Neuronal stem cell (in vitro differentiated cells): ENCODE results near the gene SH3PXD2A. TPM values are rescaled to one million over a fixed set of nuclear protein-coding genes. Genes with fewer than 3 reads are reported as not detected.
A peak's percentile ranks its signal among the peaks of the same experiment; 100 is the strongest.

Experiments used
- DNase-seq: peaks from one replicate; pipeline ENCODE4 v3.0.0-alpha.2; 2013; ENCODE audit warnings: low spot score
- H2AFZ ChIP-seq: one replicate; pipeline ENCODE4 v1.6.1; 2013; ENCODE audit warnings: mild to moderate bottlenecking, low read length, inconsistent platforms
- H2AK5ac ChIP-seq: 2 replicates; pipeline ENCODE4 v1.6.1; 2013; ENCODE audit warnings: low read depth, mild to moderate bottlenecking, inconsistent platforms, low read length, moderate library complexity, mixed read lengths
- H2BK120ac ChIP-seq: 2 replicates; pipeline ENCODE4 v1.6.1; 2013; ENCODE audit warnings: low read depth, mild to moderate bottlenecking, inconsistent platforms, low read length, moderate library complexity, mixed read lengths
- H2BK12ac ChIP-seq: one replicate; pipeline ENCODE4 v1.6.1; 2013; ENCODE audit warnings: low read length, inconsistent platforms
- H2BK15ac ChIP-seq: 2 replicates; pipeline ENCODE4 v1.6.1; 2013; ENCODE audit warnings: mild to moderate bottlenecking, low read length, inconsistent platforms, mixed read lengths
- H2BK5ac ChIP-seq: one replicate; pipeline ENCODE4 v1.6.1; 2013; ENCODE audit warnings: inconsistent platforms, mild to moderate bottlenecking, low read length, moderate library complexity
- H3K14ac ChIP-seq: one replicate; pipeline ENCODE4 v1.6.1; 2013; ENCODE audit warnings: low read length, inconsistent platforms
- H3K18ac ChIP-seq: 2 replicates; pipeline ENCODE4 v1.6.1; 2013; ENCODE audit warnings: low read length, inconsistent platforms
- H3K23ac ChIP-seq: 2 replicates; pipeline ENCODE4 v1.6.1; 2013; ENCODE audit warnings: low read depth, mild to moderate bottlenecking, mixed read lengths, low read length, inconsistent platforms; ENCODE audit not compliant: poor library complexity
- H3K27ac ChIP-seq: replicated peaks from 3 replicates; pipeline ENCODE4 v1.5.1; 2013; ENCODE audit warnings: low read length, inconsistent platforms
- H3K27me3 ChIP-seq, 3 experiments: 2 replicates each; pipeline ENCODE4 v1.6.1; 2013; ENCODE audit warnings: low read length in 3 of 3, mild to moderate bottlenecking in 2 of 3, inconsistent platforms in 1 of 3, low read depth in 1 of 3, mixed read lengths in 1 of 3, moderate library complexity in 1 of 3; ENCODE audit not compliant: control insufficient read depth in 3 of 3, insufficient read depth in 3 of 3
- H3K36me3 ChIP-seq, 2 donors: replicated peaks in 1 of 2; 2 replicates each; pipeline ENCODE4 v1.6.1; 2013; ENCODE audit warnings: low read length in 2 of 2; ENCODE audit not compliant: control insufficient read depth in 2 of 2, insufficient read depth in 2 of 2
- H3K4ac ChIP-seq: 2 replicates; pipeline ENCODE4 v1.6.1; 2013; ENCODE audit warnings: inconsistent platforms, mild to moderate bottlenecking, low read length, moderate library complexity
- H3K4me1 ChIP-seq, 2 donors: 1 replicate in 1 of 2; 2 replicates in 1 of 2; pipeline ENCODE4 v1.6.1; 2013; ENCODE audit warnings: low read length in 2 of 2, low read depth in 1 of 2; ENCODE audit not compliant: control insufficient read depth in 2 of 2, insufficient read depth in 1 of 2
- H3K4me2 ChIP-seq: one replicate; pipeline ENCODE4 v1.6.1; 2013; ENCODE audit warnings: mild to moderate bottlenecking, low read length, inconsistent platforms; ENCODE audit not compliant: insufficient read depth, poor library complexity, severe bottlenecking
- H3K4me3 ChIP-seq, 2 donors: 2 replicates each; pipeline ENCODE4 v1.5.1; 2013; ENCODE audit warnings: low read length in 2 of 2, mild to moderate bottlenecking in 2 of 2, inconsistent platforms in 1 of 2, moderate library complexity in 1 of 2
- H3K79me1 ChIP-seq: one replicate; pipeline ENCODE4 v1.6.1; 2013; ENCODE audit warnings: low read depth, mild to moderate bottlenecking, inconsistent platforms, low read length, moderate library complexity
- H3K9ac ChIP-seq: one replicate; pipeline ENCODE4 v1.6.1; 2013; ENCODE audit warnings: mild to moderate bottlenecking, low read depth, low read length, inconsistent platforms; ENCODE audit not compliant: poor library complexity
- H3K9me3 ChIP-seq, 2 donors: replicated peaks in 1 of 2; 2 replicates each; pipeline versions ENCODE3 to v1.6.1; 2013; ENCODE audit warnings: low read length in 2 of 2, mild to moderate bottlenecking in 2 of 2, inconsistent platforms in 1 of 2, low read depth in 1 of 2, mixed read lengths in 1 of 2, moderate library complexity in 1 of 2; ENCODE audit not compliant: control insufficient read depth in 2 of 2, insufficient read depth in 1 of 2
- H4K8ac ChIP-seq: one replicate; pipeline ENCODE4 v1.6.1; 2013; ENCODE audit warnings: low read depth, mild to moderate bottlenecking, inconsistent platforms, low read length, moderate library complexity
- H4K91ac ChIP-seq: one replicate; pipeline ENCODE4 v1.6.1; 2013; ENCODE audit warnings: low read length, low read depth, mild to moderate bottlenecking, inconsistent platforms; ENCODE audit not compliant: poor library complexity
- WGBS, 2 donors: extraction: QIAGEN DNeasy Blood & Tissue Kit; methylation state at CpG; one replicate each; pipeline ENCODE4 v1.1.7; 2013; ENCODE audit warnings: missing lambda C conversion rate in 2 of 2, mixed read lengths in 1 of 2; ENCODE audit not compliant: insufficient read length in 2 of 2, insufficient replicate concordance in 1 of 2; ENCODE audit errors: extremely low coverage in 2 of 2; 5-methylcytosine and 5-hydroxymethylcytosine counted together
- polyA plus RNA-seq, 2 experiments: library from polyadenylated mRNA; stranded (reverse); fragments of 200-250 nt; gene quantifications; one replicate each; pipeline ENCODE4 v1.2.3, GENCODE V29; 2013

The SH3PXD2A gene, protein sequence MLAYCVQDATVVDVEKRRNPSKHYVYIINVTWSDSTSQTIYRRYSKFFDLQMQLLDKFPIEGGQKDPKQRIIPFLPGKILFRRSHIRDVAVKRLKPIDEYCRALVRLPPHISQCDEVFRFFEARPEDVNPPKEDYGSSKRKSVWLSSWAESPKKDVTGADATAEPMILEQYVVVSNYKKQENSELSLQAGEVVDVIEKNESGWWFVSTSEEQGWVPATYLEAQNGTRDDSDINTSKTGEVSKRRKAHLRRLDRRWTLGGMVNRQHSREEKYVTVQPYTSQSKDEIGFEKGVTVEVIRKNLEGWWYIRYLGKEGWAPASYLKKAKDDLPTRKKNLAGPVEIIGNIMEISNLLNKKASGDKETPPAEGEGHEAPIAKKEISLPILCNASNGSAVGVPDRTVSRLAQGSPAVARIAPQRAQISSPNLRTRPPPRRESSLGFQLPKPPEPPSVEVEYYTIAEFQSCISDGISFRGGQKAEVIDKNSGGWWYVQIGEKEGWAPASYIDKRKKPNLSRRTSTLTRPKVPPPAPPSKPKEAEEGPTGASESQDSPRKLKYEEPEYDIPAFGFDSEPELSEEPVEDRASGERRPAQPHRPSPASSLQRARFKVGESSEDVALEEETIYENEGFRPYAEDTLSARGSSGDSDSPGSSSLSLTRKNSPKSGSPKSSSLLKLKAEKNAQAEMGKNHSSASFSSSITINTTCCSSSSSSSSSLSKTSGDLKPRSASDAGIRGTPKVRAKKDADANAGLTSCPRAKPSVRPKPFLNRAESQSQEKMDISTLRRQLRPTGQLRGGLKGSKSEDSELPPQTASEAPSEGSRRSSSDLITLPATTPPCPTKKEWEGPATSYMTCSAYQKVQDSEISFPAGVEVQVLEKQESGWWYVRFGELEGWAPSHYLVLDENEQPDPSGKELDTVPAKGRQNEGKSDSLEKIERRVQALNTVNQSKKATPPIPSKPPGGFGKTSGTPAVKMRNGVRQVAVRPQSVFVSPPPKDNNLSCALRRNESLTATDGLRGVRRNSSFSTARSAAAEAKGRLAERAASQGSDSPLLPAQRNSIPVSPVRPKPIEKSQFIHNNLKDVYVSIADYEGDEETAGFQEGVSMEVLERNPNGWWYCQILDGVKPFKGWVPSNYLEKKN
- polyA plus RNA-seq (2013, experiment 1 of 2), result 9.8 TPM
- 9.8 TPM for polyA plus RNA-seq (2013, experiment 2 of 2)

- Histone ChIP-seq H3K23ac (no peak within 1 kb of the TSS), H3K4me2 (peak within 1 kb of the TSS; percentile 90), H3K4me3 (peak within 1 kb of the TSS; percentile 58 to 87), H2BK15ac (no peak within 1 kb of the TSS), H3K9me3 (no peaks in the 10 kb centered on the region), H2BK5ac (no peak within 1 kb of the TSS), H3K79me1 (no peaks in the 10 kb centered on the region), H2AFZ (peak within 1 kb of the TSS; percentile 93), H3K18ac (peak within 1 kb of the TSS; percentile 86), H4K8ac (no peak within 1 kb of the TSS), H4K91ac (no peak within 1 kb of the TSS), H2BK12ac (peak within 1 kb of the TSS; percentile 51), H3K14ac (no peak within 1 kb of the TSS), H3K36me3 (peaks cover 0 to 13% of the 10 kb centered on the region in 2 donors), H3K4me1 (peaks cover 13 to 20% of the 10 kb centered on the region in 2 donors), H3K27me3 (peaks cover 0 to 23% (median 4%) of the 10 kb centered on the region in 3 experiments), H3K4ac (no peak within 1 kb of the TSS), H3K27ac (no peak within 1 kb of the TSS), H2AK5ac (peak within 1 kb of the TSS; percentile 64), H3K9ac (peak within 1 kb of the TSS; percentile 80), H2BK120ac (no peak within 1 kb of the TSS)
- WGBS, 2 donors, result no CpG with 5 or more reads among the region's 54 CpGs
- peak; percentile 61 for DNase-seq
Measured at GRCh38 chr10:103855424-103855823, at the start of gene SH3PXD2A. Gene SH3PXD2A (minus strand): TSS chr10:103855576. CDS start chr10:103855266, 310 bp downstream.

DNA sequence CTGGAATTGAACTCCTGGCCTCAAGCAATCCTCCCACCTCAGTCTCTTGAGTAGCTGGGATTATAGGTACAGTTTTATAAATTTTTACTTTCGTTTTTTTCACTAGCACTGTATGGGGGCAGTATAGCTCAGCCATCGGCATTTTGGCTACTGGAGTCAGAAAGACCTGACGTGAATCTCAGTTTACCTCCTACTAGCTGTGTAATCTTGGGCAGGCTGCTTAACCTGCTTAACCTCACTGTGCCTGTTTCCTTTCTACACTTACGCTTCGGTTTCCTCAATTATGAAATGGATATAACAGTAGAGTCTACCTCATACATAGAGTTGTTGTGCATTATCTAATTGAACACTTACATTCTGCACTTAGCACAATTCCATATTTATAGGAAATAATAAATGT is 45.9 kb upstream of the SH3PXD2A start:
- Histone ChIP-seq H2BK15ac (no peak overlapping the region), H3K4me1 (peaks cover 2 to 5% of the 10 kb centered on the region in 2 donors), H2BK5ac (no peak overlapping the region), H3K9ac (no peak overlapping the region), H3K27me3 (no peaks in the 10 kb centered on the region), H3K79me1 (no peaks in the 10 kb centered on the region), H3K36me3 (peaks cover 3 to 44% of the 10 kb centered on the region in 2 donors), H3K4ac (no peak overlapping the region), H3K4me3 (no peak overlapping the region), H2AFZ (no peak overlapping the region), H3K4me2 (no peak overlapping the region), H3K27ac (no peak overlapping the region), H2BK12ac (no peak overlapping the region), H4K91ac (no peak overlapping the region), H3K14ac (no peak overlapping the region), H4K8ac (no peak overlapping the region), H3K18ac (no peak overlapping the region), H2AK5ac (no peak overlapping the region), H2BK120ac (no peak overlapping the region), H3K23ac (no peak overlapping the region), H3K9me3 (no peaks in the 10 kb centered on the region)
- no CpG with 5 or more reads among the region's 5 CpGs for WGBS, 2 donors
- DNase-seq, result no peak

DNA sequence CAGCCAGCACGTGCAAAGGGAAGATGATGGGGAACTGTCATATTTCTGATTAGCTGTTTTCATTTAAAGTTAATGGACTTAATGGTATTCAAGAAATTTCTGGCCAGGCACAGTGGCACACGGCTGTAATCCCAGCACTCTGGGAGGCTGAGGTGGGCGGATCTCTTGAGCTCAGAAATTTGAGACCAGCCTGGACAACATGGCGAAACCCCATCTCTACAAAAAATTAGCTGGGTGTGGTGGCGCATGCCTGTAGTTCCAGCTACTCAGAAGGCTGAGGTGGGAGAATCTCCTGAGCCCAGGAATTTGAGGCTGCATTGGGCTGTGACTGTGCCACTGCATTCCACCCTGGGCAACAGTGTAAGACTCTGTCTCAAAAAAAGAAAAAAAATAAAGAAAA is 43.9 kb upstream of the SH3PXD2A start:
- no peaks in the 10 kb centered on the region for H3K9me3 ChIP-seq
- no peak overlapping the region for H2BK15ac ChIP-seq
- no peak overlapping the region for H3K9ac ChIP-seq
- H2BK12ac ChIP-seq, result no peak overlapping the region
- H3K14ac ChIP-seq, result no peak overlapping the region
- no peak overlapping the region for H3K4me3 ChIP-seq
- DNase-seq, result no peak
- no peak overlapping the region for H3K23ac ChIP-seq
- no peak overlapping the region for H4K91ac ChIP-seq
- H3K4ac ChIP-seq, result no peak overlapping the region
- no peak overlapping the region for H2AFZ ChIP-seq
- H3K27ac ChIP-seq, result no peak overlapping the region
- no peaks in the 10 kb centered on the region for H3K27me3 ChIP-seq
- H3K79me1 ChIP-seq, result no peaks in the 10 kb centered on the region
- no peak overlapping the region for H2BK5ac ChIP-seq
- no peak overlapping the region for H2AK5ac ChIP-seq
- H2BK120ac ChIP-seq, result no peak overlapping the region
- H3K36me3 ChIP-seq, result peaks cover 3 to 46% of the 10 kb centered on the region in 2 donors
- no peak overlapping the region for H3K18ac ChIP-seq
- no CpG with 5 or more reads among the region's 5 CpGs for WGBS, 2 donors
- H3K4me2 ChIP-seq, result no peak overlapping the region
- no peak overlapping the region for H4K8ac ChIP-seq
- H3K4me1 ChIP-seq, result peaks cover 6 to 9% of the 10 kb centered on the region in 2 donors
